HCT116 (cell line): ENCODE results near the gene KRTAP4-1.

Source experiments
- EGR1 ChIP-seq: IDR thresholded peaks from 2 replicates; pipeline ENCODE4 v1.6.1; 2012; ENCODE audit warnings: low read depth
- ELF1 ChIP-seq: IDR thresholded peaks from 2 replicates; pipeline ENCODE4 v1.6.1; 2012; ENCODE audit warnings: low read depth, borderline replicate concordance
- EZH2phosphoT487 ChIP-seq: fragments of 200-600 bp; IDR thresholded peaks from 2 replicates; pipeline ENCODE4 v1.6.1; 2018; ENCODE audit warnings: antibody characterized with exemption, borderline replicate concordance
- JUND ChIP-seq: IDR thresholded peaks from 2 replicates; pipeline ENCODE4 v1.6.1; 2012
- POLR2A ChIP-seq: IDR thresholded peaks from 2 replicates; pipeline ENCODE4 v1.7.0; 2011; ENCODE audit warnings: borderline replicate concordance; ENCODE audit not compliant: insufficient read depth, insufficient read length; ENCODE audit errors: extremely low read depth
- RAD21 ChIP-seq: IDR thresholded peaks from 2 replicates; pipeline ENCODE4 v1.6.1; 2012; ENCODE audit warnings: low read depth, mild to moderate bottlenecking
- REST ChIP-seq: IDR thresholded peaks from 2 replicates; pipeline ENCODE4 v1.6.1; 2012; ENCODE audit warnings: low read depth
- YY1 ChIP-seq: IDR thresholded peaks from 2 replicates; pipeline ENCODE4 v1.6.1; 2011; ENCODE audit warnings: low read length, low read depth, moderate library complexity, mild to moderate bottlenecking; ENCODE audit not compliant: insufficient replicate concordance; ENCODE audit errors: extremely low read depth
- TF ChIP-seq, protein P1 (sequence below), 3 experiments: fragments of 200-600 bp in 1 of 3; sonication (generic) in 1 of 3; IDR thresholded peaks in 2 of 3; conservative IDR thresholded peaks in 1 of 3; 2 replicates each; pipeline ENCODE4 v1.5.1; 2012 to 2017; ENCODE audit warnings: low read depth in 2 of 3, low read length in 2 of 3, antibody characterized with exemption in 1 of 3, borderline replicate concordance in 1 of 3, control low read depth in 1 of 3, mild to moderate bottlenecking in 1 of 3, mixed read lengths in 1 of 3, mixed run types in 1 of 3, moderate library complexity in 1 of 3; ENCODE audit not compliant: insufficient read depth in 1 of 3

GRCh38 chr17:41153856-41154255 is 30.9 kb downstream of the KRTAP4-1 start:
- TF ChIP-seq, protein P1, sequence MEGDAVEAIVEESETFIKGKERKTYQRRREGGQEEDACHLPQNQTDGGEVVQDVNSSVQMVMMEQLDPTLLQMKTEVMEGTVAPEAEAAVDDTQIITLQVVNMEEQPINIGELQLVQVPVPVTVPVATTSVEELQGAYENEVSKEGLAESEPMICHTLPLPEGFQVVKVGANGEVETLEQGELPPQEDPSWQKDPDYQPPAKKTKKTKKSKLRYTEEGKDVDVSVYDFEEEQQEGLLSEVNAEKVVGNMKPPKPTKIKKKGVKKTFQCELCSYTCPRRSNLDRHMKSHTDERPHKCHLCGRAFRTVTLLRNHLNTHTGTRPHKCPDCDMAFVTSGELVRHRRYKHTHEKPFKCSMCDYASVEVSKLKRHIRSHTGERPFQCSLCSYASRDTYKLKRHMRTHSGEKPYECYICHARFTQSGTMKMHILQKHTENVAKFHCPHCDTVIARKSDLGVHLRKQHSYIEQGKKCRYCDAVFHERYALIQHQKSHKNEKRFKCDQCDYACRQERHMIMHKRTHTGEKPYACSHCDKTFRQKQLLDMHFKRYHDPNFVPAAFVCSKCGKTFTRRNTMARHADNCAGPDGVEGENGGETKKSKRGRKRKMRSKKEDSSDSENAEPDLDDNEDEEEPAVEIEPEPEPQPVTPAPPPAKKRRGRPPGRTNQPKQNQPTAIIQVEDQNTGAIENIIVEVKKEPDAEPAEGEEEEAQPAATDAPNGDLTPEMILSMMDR (IDR thresholded peaks at IDR 0.05 in 2 of 3, conservative IDR thresholded peaks at IDR 0.05 in 1 of 3; ENCODE audit: borderline replicate concordance in 1 of 3, insufficient read depth in 1 of 3, low read depth in 2 of 3, low read length in 2 of 3): no peak
- TF ChIP-seq REST: no peak
- no peak for TF ChIP-seq POLR2A
- no peak for TF ChIP-seq YY1
- TF ChIP-seq EZH2phosphoT487: no peak
- TF ChIP-seq JUND: no peak
- no peak for TF ChIP-seq ELF1
- no peak for TF ChIP-seq RAD21
- no peak for TF ChIP-seq EGR1
